CD4-positive, alpha-beta T cell treated with Interleukin-17A for 1 hour (primary cell): ENCODE data around the gene VAC14.
"Not testable (repeated sequence)": the region's sequence is repeated elsewhere in the genome, so short reads cannot be mapped to it uniquely, and the experiment has no call there.

Experiments used
- DNase-seq: peaks from one replicate; pipeline ENCODE4 v3.0.0-alpha.2; 2020

The VAC14 gene

GRCh38 chr16:70758786-70759185 is 42.2 kb downstream of the VAC14 start:
- no peak for DNase-seq

DNA sequence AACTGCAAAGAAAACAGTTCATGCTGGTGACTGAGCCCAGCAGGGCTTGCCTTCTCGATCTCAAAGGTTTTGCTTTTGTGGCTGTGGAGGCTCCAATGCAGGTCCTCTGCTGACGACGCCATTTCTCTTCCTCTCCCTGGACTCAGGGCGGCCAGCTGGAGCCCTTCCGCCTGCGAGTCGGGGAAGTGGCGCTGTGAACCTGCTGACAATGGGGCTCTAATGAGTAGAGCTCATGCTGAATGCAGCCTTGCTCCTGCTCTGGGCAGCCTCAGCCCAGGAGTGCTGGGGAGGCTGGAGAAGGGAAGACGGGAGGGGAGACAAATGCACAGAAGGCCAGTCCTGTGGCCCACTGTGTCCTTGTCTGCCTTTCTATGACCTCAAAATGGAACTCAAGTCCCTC is 43.8 kb downstream of the VAC14 start:
- no peak for DNase-seq

- DNase-seq, result no peak
Observed at GRCh38 chr16:70756071-70756470, 44.9 kb downstream of the VAC14 start.

GRCh38 chr16:70754851-70755600 is 45.9 kb downstream of the VAC14 start:
- DNase-seq, result no peak

GRCh38 chr16:70754371-70754770 is 46.6 kb downstream of the VAC14 start:
- no peak for DNase-seq

GRCh38 chr16:70753694-70754325 is 47.1 kb downstream of the VAC14 start:
- no peak for DNase-seq

DNA sequence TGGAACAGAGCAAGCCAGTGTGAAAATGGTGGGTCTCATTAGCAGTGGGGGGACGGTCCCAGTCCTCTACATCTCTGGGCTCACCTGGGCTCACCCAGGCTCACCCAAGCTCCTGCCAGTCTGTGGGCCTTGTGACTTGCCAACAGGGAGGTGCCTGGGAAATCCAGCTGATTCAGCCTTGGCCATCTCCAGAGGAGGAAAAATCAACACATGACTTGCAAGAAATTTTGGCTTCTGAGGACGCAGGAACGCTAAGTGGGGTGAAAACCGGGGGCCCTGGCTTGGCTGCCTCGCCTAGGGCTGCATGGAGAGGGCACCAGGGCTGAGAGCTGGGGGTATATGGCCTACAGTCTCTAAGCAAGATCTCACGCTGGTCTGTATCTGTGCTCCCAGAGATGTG is 47.7 kb downstream of the VAC14 start:
- no peak for DNase-seq

DNA sequence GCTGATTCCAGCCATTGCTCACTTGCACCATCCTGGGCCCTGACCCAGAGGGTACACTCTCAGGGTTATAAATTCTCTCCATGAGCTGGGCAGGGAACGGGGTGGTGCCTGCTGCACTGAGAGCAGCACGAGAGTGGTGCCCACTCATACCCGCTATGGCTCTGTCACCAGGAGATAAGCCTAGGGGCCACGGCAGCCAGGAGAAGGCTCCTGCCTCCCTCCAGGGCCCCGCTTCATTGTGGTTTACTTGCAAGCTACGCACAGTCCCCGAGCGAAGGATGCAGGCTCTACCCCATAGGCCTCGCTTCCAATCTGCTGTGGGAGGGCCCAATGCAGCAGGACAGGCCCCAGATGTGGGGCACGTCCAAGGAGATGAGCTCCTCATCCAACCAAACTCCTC is 48.5 kb downstream of the VAC14 start:
- no peak for DNase-seq

DNA sequence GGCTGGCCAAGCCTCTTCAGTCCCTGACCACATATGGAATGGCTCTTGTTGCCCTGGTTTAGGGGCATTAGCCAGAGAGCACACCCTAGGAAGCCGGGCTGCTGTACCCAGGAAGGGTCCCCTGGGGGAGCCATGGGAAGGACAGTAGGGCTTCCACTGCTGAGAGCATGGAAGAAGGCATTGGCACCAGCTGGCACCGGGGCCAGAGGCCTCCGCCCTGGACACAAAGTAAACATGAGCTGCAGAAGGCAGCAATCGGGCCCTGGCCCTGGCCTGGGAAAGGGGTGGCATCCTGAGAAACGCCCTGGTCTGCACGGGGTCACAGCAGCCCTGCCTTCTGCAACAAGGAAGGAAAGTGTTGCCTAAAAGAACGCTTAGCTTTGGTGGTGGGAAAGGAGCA is 49.4 kb downstream of the VAC14 start:
- no peak for DNase-seq

- no peak for DNase-seq
Observed at GRCh38 chr16:70750893-70751467, 50.0 kb downstream of the VAC14 start.

- DNase-seq, result no peak
Observed at GRCh38 chr16:70749681-70750601, 51.0 kb downstream of the VAC14 start.

DNA sequence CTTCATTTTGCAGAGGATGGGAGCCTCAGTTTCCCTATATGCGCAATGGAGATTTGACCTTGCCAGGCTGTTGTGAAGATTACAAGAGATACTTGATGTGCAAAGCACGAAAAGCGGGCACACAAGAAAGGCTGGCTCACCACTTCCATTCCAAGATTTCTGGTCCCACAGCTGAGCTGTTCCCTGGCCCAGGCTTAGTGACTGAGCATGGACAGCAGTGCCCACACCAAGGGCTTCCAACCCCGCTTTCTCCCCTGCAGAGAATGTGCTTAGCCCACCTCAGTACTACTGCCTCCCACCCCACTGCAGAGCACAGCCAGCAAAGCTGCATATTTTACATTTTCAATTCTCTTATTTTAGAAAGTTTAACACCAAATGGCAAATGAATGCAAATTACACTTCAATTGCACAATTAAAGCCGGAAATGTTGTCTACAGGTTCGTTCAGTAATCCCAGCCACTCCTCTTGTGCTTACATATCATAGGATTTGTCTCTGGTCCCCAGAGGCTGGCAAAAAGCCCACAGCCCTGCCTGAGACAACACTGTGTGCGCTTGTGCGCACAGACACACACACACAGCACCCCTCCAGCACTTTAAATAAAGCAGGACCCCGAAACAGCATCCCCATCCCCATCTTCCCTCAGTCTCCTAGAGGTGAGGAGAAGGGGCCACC is 51.8 kb downstream of the VAC14 start:
- DNase-seq, result no peak

GRCh38 chr16:70747703-70748631 is 53.0 kb downstream of the VAC14 start:
- no peak for DNase-seq

DNA sequence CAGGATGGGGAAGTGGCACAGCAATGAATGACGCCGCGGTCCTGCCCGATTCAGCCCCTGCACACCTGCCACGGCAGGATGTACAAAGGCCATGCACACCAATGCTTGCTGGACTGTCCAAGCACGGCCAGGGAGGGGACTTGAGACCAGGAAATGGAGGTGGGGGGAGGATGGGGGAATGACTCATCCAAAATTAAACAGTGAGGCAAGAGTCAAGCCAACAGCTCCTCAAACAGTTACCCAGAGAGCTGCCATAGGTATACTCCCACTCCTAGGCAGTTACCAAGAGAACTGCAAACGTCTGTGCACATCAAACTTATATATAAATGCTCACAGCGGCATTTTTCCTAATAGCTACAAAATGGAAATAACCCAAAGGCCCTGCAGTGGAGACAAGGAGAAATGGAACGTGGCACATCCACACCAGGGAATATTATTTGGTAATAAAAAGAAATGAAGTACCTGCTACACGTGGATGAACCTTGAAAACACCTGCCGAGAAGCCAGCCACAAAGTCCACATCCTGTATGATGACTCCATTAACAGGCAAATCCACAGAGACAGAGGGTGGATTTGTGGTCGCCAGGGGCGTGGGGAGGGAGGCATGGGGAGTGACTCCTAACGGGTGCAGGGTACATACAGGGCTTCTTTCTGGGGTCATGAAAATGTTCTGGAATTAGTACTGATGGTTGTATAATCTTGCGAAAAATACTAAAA is 54.1 kb downstream of the VAC14 start:
- DNase-seq, result no peak

- no peak for DNase-seq
Observed at GRCh38 chr16:70746040-70746707, 54.8 kb downstream of the VAC14 start.

- no peak for DNase-seq
Observed at GRCh38 chr16:70745536-70746025, 55.4 kb downstream of the VAC14 start.

DNA sequence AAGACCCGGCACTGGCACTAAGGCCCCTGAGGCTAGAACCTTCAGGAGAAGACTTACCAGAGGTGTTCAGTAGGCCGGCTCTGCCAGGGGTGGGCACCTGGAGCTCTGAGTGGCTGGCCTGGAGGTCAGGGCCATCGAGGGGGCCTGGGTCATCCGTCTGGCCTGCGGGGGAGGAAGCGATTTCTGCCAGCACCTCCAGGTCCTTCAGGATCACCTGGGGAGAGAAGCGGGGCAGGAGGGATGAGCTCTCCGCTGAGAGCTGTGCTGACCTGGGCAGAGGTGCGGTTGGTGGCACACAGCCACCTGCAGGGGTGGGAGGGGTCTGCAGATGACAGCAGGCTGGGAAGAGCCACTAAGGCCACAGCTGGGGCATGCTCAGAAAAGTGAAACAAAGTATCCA is 56.6 kb downstream of the VAC14 start:
- DNase-seq, result no peak

- DNase-seq, result no peak
Observed at GRCh38 chr16:70743791-70744190, 57.2 kb downstream of the VAC14 start.

DNA sequence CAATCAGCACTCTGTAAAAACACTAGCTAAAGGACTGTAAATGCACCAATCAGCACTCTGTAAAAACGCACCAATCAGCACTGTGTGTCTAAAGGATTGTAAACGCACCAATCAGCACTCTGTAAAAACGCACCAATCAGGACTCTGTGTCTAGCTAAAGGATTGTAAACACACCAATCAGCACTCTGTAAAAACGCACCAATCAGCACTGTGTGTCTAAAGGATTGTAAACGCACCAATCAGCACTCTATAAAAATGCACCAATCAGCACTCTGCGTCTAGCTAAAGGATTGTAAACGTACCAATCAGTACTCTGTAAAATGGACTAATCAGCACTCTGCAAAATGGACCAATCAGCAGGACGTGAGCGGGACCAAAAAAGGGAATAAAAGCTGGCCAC is 58.0 kb downstream of the VAC14 start:
- DNase-seq, result not testable (repeated sequence)

DNA sequence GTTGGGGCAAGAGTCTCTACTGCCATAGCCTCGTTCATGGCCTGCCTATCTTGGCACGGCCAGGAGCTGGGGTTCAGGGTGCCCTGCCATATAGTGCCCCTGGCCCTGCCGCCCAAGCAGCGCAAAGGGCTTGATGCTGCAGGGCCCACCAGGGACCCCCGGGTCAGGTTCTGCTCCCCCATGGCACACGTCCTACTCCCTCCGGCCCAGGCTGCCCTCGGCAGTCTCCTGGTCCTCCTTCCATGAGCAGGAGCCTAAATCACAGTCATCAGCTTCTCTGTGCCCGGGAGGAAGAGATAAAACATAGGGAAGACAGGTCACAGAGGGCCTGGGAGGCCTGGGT is 59.2 kb downstream of the VAC14 start:
- no peak for DNase-seq
